NB4 (cell line): Measurements from ENCODE around the gene DNMT3A.

ENCODE experiments used
- DNase-seq: peaks from one replicate; pipeline ENCODE4 v3.0.0; 2010; ENCODE audit warnings: low read depth
- H3K4me3 ChIP-seq: one replicate; pipeline ENCODE4 v1.5.1; 2011; ENCODE audit warnings: mild to moderate bottlenecking, low read depth, low read length, moderate library complexity
- CTCF ChIP-seq: IDR thresholded peaks from one replicate; pipeline ENCODE4 v1.5.1; 2012; ENCODE audit warnings: low read depth, low read length
- MAX ChIP-seq: IDR thresholded peaks from 2 replicates; pipeline ENCODE4 v1.6.1; 2011; ENCODE audit warnings: low read depth, low read length
- MYC ChIP-seq: IDR thresholded peaks from 2 replicates; pipeline ENCODE4 v1.6.1; 2011; ENCODE audit warnings: low read depth, low read length
- POLR2A ChIP-seq: IDR thresholded peaks from 2 replicates; pipeline ENCODE4 v1.6.1; 2011; ENCODE audit warnings: mild to moderate bottlenecking; ENCODE audit not compliant: insufficient read length; ENCODE audit errors: extremely low read depth

The DNMT3A gene

GRCh38 chr2:25385910-25386309 is 44.2 kb upstream of the DNMT3A start:
- TF ChIP-seq POLR2A: no peak
- TF ChIP-seq MYC: no peak
- TF ChIP-seq CTCF: no peak
- no peak for TF ChIP-seq MAX
- H3K4me3 ChIP-seq: no peak overlapping the region
- DNase-seq: no peak

GRCh38 chr2:25383806-25384205 is 42.1 kb upstream of the DNMT3A start:
- no peak for DNase-seq
- TF ChIP-seq CTCF (no peak), POLR2A (no peak), MYC (no peak), MAX (no peak)
- no peak overlapping the region for H3K4me3 ChIP-seq

GRCh38 chr2:25381502-25381901 is 39.8 kb upstream of the DNMT3A start:
- no peak for TF ChIP-seq MAX
- no peak for DNase-seq
- H3K4me3 ChIP-seq: no peak overlapping the region

- DNase-seq: no peak
- TF ChIP-seq MAX: no peak
- TF ChIP-seq MYC: no peak
- TF ChIP-seq POLR2A: no peak
- no peak for TF ChIP-seq CTCF
Observed at GRCh38 chr2:25380586-25381375, 39.1 kb upstream of the DNMT3A start.

GRCh38 chr2:25380023-25380422 is 38.3 kb upstream of the DNMT3A start:
- TF ChIP-seq POLR2A (no peak), MAX (no peak), MYC (no peak), CTCF (no peak)
- no peak overlapping the region for H3K4me3 ChIP-seq

More at GRCh38 chr2:25380586-25381375, 39.1 kb upstream of the DNMT3A start:
- no peak overlapping the region for H3K4me3 ChIP-seq

GRCh38 chr2:25379535-25379934 is 37.8 kb upstream of the DNMT3A start:
- TF ChIP-seq CTCF (no peak), MYC (no peak), MAX (no peak), POLR2A (no peak)
- no peak for DNase-seq
- H3K4me3 ChIP-seq: no peak overlapping the region

More at GRCh38 chr2:25380023-25380422, 38.3 kb upstream of the DNMT3A start:
- DNase-seq: no peak
